Measurements from ENCODE around the gene CCDC187.

Gene CCDC187

GRCh38 chr9:136334541-136334940 lies 30.6 kb upstream of the CCDC187 start:
- no peak overlapping the region for H2AFZ ChIP-seq (ENCODE audit: low read depth)
- H3K4me3 ChIP-seq (IDR thresholded peaks at IDR 0.05; ENCODE audit: insufficient read depth, low read depth, low read length), result no peak overlapping the region
- no peak overlapping the region for H3K27ac ChIP-seq
- no peak for TF ChIP-seq CTCF (conservative IDR thresholded peaks at IDR 0.05; ENCODE audit: low read depth, low read length)
- H3K27me3 ChIP-seq (ENCODE audit: insufficient read depth, low read depth), result peaks cover 96% of the 10 kb centered on the region
- H3K36me3 ChIP-seq (ENCODE audit: insufficient read depth), result no peaks in the 10 kb centered on the region
- no peaks in the 10 kb centered on the region for H4K20me1 ChIP-seq (ENCODE audit: insufficient read depth)
- no peak overlapping the region for H3K4me2 ChIP-seq
- no peak overlapping the region for H3K9ac ChIP-seq
- H3K79me2 ChIP-seq (ENCODE audit: insufficient read depth, low read depth), result no peaks in the 10 kb centered on the region
- H3K4me1 ChIP-seq (ENCODE audit: low read depth, poor library complexity, severe bottlenecking), result peaks cover 7% of the 10 kb centered on the region

GRCh38 chr9:136333486-136333885 lies 29.6 kb upstream of the CCDC187 start:
- H3K36me3 ChIP-seq (ENCODE audit: insufficient read depth), result no peaks in the 10 kb centered on the region
- peaks cover 7% of the 10 kb centered on the region for H3K4me1 ChIP-seq (ENCODE audit: low read depth, poor library complexity, severe bottlenecking)
- H3K4me2 ChIP-seq, result no peak overlapping the region
- no peak for TF ChIP-seq CTCF (conservative IDR thresholded peaks at IDR 0.05; ENCODE audit: low read depth, low read length)
- no peaks in the 10 kb centered on the region for H4K20me1 ChIP-seq (ENCODE audit: insufficient read depth)
- no peak overlapping the region for H3K9ac ChIP-seq
- H3K27me3 ChIP-seq (ENCODE audit: insufficient read depth, low read depth), result peaks cover 98% of the 10 kb centered on the region
- H2AFZ ChIP-seq (ENCODE audit: low read depth), result no peak overlapping the region
- H3K27ac ChIP-seq, result no peak overlapping the region
- H3K4me3 ChIP-seq (IDR thresholded peaks at IDR 0.05; ENCODE audit: insufficient read depth, low read depth, low read length), result no peak overlapping the region
- no peaks in the 10 kb centered on the region for H3K79me2 ChIP-seq (ENCODE audit: insufficient read depth, low read depth)

- H4K20me1 ChIP-seq (ENCODE audit: insufficient read depth), result no peaks in the 10 kb centered on the region
- H3K4me2 ChIP-seq, result no peak overlapping the region
Observed at GRCh38 chr9:136333045-136333444, 29.2 kb upstream of the CCDC187 start.

GRCh38 chr9:136332482-136332983 lies 28.6 kb upstream of the CCDC187 start:
- no peaks in the 10 kb centered on the region for H3K79me2 ChIP-seq (ENCODE audit: insufficient read depth, low read depth)
- H2AFZ ChIP-seq (ENCODE audit: low read depth), result no peak overlapping the region
- H3K9ac ChIP-seq, result no peak overlapping the region
- peaks cover 94% of the 10 kb centered on the region for H3K27me3 ChIP-seq (ENCODE audit: insufficient read depth, low read depth)
- no peaks in the 10 kb centered on the region for H3K36me3 ChIP-seq (ENCODE audit: insufficient read depth)
- H3K27ac ChIP-seq, result no peak overlapping the region
- no peak overlapping the region for H3K4me3 ChIP-seq (IDR thresholded peaks at IDR 0.05; ENCODE audit: insufficient read depth, low read depth, low read length)
- peaks cover 7% of the 10 kb centered on the region for H3K4me1 ChIP-seq (ENCODE audit: low read depth, poor library complexity, severe bottlenecking)
- H4K20me1 ChIP-seq (ENCODE audit: insufficient read depth), result no peaks in the 10 kb centered on the region
- no peak for TF ChIP-seq CTCF (conservative IDR thresholded peaks at IDR 0.05; ENCODE audit: low read depth, low read length)
- no peak overlapping the region for H3K4me2 ChIP-seq

More at GRCh38 chr9:136333045-136333444, 29.2 kb upstream of the CCDC187 start:
- Histone ChIP-seq H3K79me2 (ENCODE audit: insufficient read depth, low read depth) (no peaks in the 10 kb centered on the region), H3K27ac (no peak overlapping the region), H3K4me1 (ENCODE audit: low read depth, poor library complexity, severe bottlenecking) (peaks cover 7% of the 10 kb centered on the region), H3K4me3 (IDR thresholded peaks at IDR 0.05; ENCODE audit: insufficient read depth, low read depth, low read length) (no peak overlapping the region), H2AFZ (ENCODE audit: low read depth) (no peak overlapping the region), H3K36me3 (ENCODE audit: insufficient read depth) (no peaks in the 10 kb centered on the region), H3K27me3 (ENCODE audit: insufficient read depth, low read depth) (peaks cover 98% of the 10 kb centered on the region), H3K9ac (no peak overlapping the region)
- TF ChIP-seq CTCF (conservative IDR thresholded peaks at IDR 0.05; ENCODE audit: low read depth, low read length), result no peak
